ENCODE data around the gene NDUFA8. TPM values are rescaled to one million over a fixed set of nuclear protein-coding genes. Genes with fewer than 3 reads are reported as not detected.

NDUFA8 gene
- total and polyA plus RNA-seq, 9 of the 15 experiments (the other 6 are each of a cell fraction or from before 2014, with no cell fraction given), result 105 to 212 (median 133) TPM

- Histone ChIP-seq H4K20me1 (replicated peaks; ENCODE audit: control insufficient read depth, insufficient read depth, low read length) (no peaks in the 10 kb centered on the region), H2AFZ (ENCODE audit: low read depth, low read length) (no peak overlapping the region), H3K9ac (ENCODE audit: insufficient read depth in 1 of 2, low read depth in 2 of 2, low read length in 2 of 2) (no peak overlapping the region), H3K9me3 (replicated peaks; ENCODE audit: control insufficient read depth, insufficient read depth, low read depth, low read length) (no peaks in the 10 kb centered on the region; the same call in 1 of the 2 replicates), H3K36me3 (ENCODE audit: control insufficient read depth, insufficient read depth, low read length) (no peaks in the 10 kb centered on the region), H3K4me1 (replicated peaks in 1 of 2; ENCODE audit: control insufficient read depth in 2 of 2, insufficient read depth in 2 of 2, low read length in 2 of 2) (peaks cover 6 to 14% of the 10 kb centered on the region in 2 experiments; a peak in 4 of 5 replicates), H3K4me3 (no peak overlapping the region), H3K79me2 (ENCODE audit: control insufficient read depth, insufficient read depth, low read length) (peaks cover 12% of the 10 kb centered on the region; the same call in 2 of the 3 replicates), H3K27ac (ENCODE audit: extremely low read depth, low read depth, low read length) (no peak overlapping the region), H3K4me2 (ENCODE audit: insufficient read depth, low read length) (no peak overlapping the region), H3K9me1 (ENCODE audit: control insufficient read depth, insufficient read depth, low read length) (no peaks in the 10 kb centered on the region), H3K27me3 (ENCODE audit: control insufficient read depth in 2 of 2, insufficient read depth in 2 of 2, low read length in 2 of 2) (peaks cover 0 to 6% of the 10 kb centered on the region in 2 experiments; a peak in 1 of 5 replicates)
- BruUV-seq (replicated peaks), result no TSS peak
- intact Hi-C loops (cut with micrococcal nuclease) (no loop called here), in situ Hi-C loops (cut with MboI) (loop anchor here (5.0 kb wide), 1 partner anchor 715 kb away; no protein-coding TSS in a partner anchor)
- ChIA-PET POLR2A (interaction anchor here (0.7 kb wide), 1 partner anchor 28 kb away, joined by 3 read pairs; no protein-coding TSS in a partner anchor), CTCF (ENCODE audit: low intra/inter-chr PET ratio) (interaction anchor here (2.1 kb wide), 1 partner anchor 26 kb away, joined by 8 read pairs; no protein-coding TSS in a partner anchor)
- TF ChIP-seq ZNF395 (CRISPR knock-in tag; IDR thresholded peaks at IDR 0.05), result no peak
- peak; percentile 88 for TF ChIP-seq RBM25 (IDR thresholded peaks at IDR 0.05; ENCODE audit: low read depth, low read length, severe bottlenecking)
- WGBS (ENCODE audit: insufficient coverage, low coverage, missing lambda C conversion rate), result 21% methylated on average over 4 of the region's 4 CpGs
- DNase-seq (ENCODE audit: extremely low read depth in 1 of 4, low spot score in 3 of 4), result no peak
- FAIRE-seq, result no peak
- no peak for ATAC-seq
Observed at GRCh38 chr9:122096620-122097415, 62.8 kb downstream of the NDUFA8 start.

Data from K562 (cell line).